WI38 (cell line): ENCODE results near the gene MAPK8IP1.

ENCODE experiments used
- H3K4me3 ChIP-seq: 2 replicates; pipeline ENCODE4 v1.5.1; 2011; ENCODE audit warnings: low read depth, mild to moderate bottlenecking, control low read depth, low read length
- CTCF ChIP-seq: IDR thresholded peaks from 2 replicates; pipeline ENCODE4 v1.5.1; 2012; ENCODE audit warnings: low read depth, mild to moderate bottlenecking, control low read depth, low read length

MAPK8IP1 gene

GRCh38 chr11:45907911-45908370 lies 22.5 kb downstream of the MAPK8IP1 start:
- no peak overlapping the region for H3K4me3 ChIP-seq
- TF ChIP-seq CTCF = no peak

DNA sequence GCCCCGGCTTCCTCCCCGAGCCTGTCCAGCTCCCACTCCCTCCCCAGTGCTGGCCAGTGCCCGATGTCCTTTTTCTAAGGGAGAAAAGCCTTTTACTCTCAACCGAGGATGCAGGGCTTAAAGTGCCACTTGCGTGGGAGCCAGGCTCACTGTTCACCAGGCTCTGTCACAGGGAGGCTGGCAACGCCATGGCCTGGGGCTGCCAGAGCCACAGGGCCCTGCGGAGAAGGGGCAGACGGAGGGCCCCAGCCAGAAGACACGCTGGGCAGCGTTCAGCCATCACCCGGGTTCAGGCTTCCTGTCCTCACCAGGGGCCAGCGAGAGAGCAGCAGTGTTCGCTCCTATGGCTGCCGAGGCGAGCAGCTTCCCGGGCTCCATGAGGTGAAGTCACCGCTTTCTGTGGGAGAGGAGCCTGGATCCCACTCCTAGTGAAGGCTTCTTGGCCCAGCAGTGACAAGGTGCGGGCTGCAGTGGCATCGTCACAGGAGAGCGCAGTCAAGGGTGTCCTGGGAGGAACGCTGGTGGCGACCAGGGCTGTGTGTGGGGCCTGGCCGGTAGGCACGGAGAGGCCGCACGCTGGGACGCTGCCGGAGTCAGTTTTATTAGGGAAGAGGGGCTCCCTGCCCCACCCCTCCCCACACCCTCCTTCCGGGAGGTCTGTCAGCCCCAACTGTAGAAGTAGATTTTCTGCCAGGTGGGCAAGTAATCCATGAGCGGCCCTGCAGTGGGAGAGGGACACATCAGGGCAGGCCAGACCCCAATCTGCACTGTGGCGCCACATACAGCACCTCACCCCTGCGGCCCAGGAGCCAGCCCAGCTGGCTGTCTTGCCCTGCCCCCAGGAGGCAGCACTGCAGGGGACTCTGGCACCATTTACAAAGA lies 24.4 kb downstream of the MAPK8IP1 start:
- no peak for TF ChIP-seq CTCF
- no peak overlapping the region for H3K4me3 ChIP-seq

DNA sequence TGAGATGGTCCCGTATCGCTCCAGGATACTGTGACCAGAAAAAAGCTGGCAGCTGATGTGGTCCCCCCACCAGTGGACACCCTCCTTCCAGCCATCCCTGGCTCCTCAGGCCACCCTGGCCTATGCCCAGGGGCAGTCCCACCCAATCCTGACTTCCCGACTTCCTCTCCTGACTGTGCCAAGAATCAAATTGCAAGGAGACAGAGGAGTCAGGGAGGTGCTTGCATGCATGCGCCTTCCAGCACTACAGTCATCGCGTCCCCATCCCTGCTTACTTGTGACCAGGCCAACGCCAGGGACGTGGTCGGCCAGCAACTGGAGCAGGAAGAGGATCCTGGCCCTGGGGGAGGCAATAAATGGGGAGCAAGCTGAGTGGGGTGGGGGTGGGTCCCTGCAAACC lies 25.2 kb downstream of the MAPK8IP1 start:
- no peak overlapping the region for H3K4me3 ChIP-seq
- TF ChIP-seq CTCF = no peak

GRCh38 chr11:45913514-45913913 lies 28.1 kb downstream of the MAPK8IP1 start:
- no peak for TF ChIP-seq CTCF
- H3K4me3 ChIP-seq = no peak overlapping the region

- TF ChIP-seq CTCF = no peak
- H3K4me3 ChIP-seq = no peak overlapping the region
Measured at GRCh38 chr11:45913942-45914635, 28.6 kb downstream of the MAPK8IP1 start.

DNA sequence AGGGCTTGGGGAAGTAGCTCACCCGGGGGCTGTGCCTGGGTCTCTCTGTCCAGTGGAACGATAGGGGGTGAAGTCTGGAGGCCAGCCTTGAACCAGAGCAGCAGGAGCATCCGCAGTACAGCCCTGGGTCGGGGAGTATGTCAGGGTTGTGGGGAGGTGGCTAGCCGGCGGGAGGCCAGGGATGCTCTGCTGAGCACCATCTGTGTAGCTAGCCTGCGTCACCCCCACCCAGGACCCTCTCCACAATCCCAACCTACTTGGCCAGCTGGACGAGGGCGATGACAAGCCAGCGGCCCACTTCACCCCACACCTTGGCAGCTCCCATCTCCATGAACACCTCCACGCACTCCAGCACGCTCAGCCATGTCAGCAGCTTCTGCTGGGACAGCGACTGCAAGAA lies 30.0 kb downstream of the MAPK8IP1 start:
- H3K4me3 ChIP-seq = no peak overlapping the region
- TF ChIP-seq CTCF = no peak

- peak overlapping the region; percentile 87 for H3K4me3 ChIP-seq
Measured at GRCh38 chr11:45917286-45917622, 31.8 kb downstream of the MAPK8IP1 start.

More at GRCh38 chr11:45917286-45917622, 31.8 kb downstream of the MAPK8IP1 start:
- no peak for TF ChIP-seq CTCF
